BLaER1 treated with 17β-estradiol and CSF1 and Interleukin-3, amounts not matched to agents 10 nM and 100 nM (cell line): ENCODE measurements around the gene TPK1.
"Not testable (repeated sequence)": the region's sequence is repeated elsewhere in the genome, so short reads cannot be mapped to it uniquely, and the experiment has no call there.

Source experiments
- H3K27ac ChIP-seq, 11 experiments: shearing (Covaris generic); formaldehyde crosslinking; 2 replicates each; pipeline ENCODE4 v1.8.1; 2022
- H3K27me3 ChIP-seq, 11 experiments: shearing (Covaris generic); formaldehyde crosslinking; 2 replicates each; pipeline ENCODE4 v1.8.1; 2022
- H3K36me3 ChIP-seq, 11 experiments: shearing (Covaris generic); formaldehyde crosslinking; 2 replicates each; pipeline ENCODE4 v1.8.1; 2022
- H3K4me1 ChIP-seq, 10 experiments: shearing (Covaris generic); formaldehyde crosslinking; 2 replicates each; pipeline ENCODE4 v1.8.1; 2022
- H3K4me2 ChIP-seq, 11 experiments: shearing (Covaris generic); formaldehyde crosslinking; 2 replicates each; pipeline ENCODE4 v1.8.1; 2022
- H3K4me3 ChIP-seq, 10 experiments: shearing (Covaris generic); formaldehyde crosslinking; 2 replicates each; pipeline ENCODE4 v1.8.1; 2022
- H3K9ac ChIP-seq, 11 experiments: shearing (Covaris generic); formaldehyde crosslinking; 2 replicates each; pipeline ENCODE4 v1.8.1; 2022
- H3K9me3 ChIP-seq, 11 experiments: shearing (Covaris generic); formaldehyde crosslinking; replicated peaks in 1 of 11; 2 replicates each; pipeline ENCODE4 v1.8.1; 2022
- H4K20me1 ChIP-seq, 11 experiments: shearing (Covaris generic); formaldehyde crosslinking; 2 replicates each; pipeline ENCODE4 v1.8.1; 2022
- Cebpa-rat ChIP-seq, 11 experiments: shearing (Covaris generic); IDR thresholded peaks; 2 replicates each; pipeline ENCODE4 v1.8.1; 2022

The TPK1 gene

GRCh38 chr7:144628176-144628575 is 207.7 kb downstream of the TPK1 start:
- H3K4me3 ChIP-seq: no peak overlapping the region
- peaks cover 0 to 11% (median 7%) of the 10 kb centered on the region in 10 experiments; a peak in 9 of 20 replicates for H3K4me1 ChIP-seq
- H4K20me1 ChIP-seq: no peaks in the 10 kb centered on the region
- H3K27ac ChIP-seq: no peak overlapping the region; a peak in 1 of 22 replicates
- no peaks in the 10 kb centered on the region for H3K27me3 ChIP-seq
- H3K9ac ChIP-seq: no peak overlapping the region
- H3K9me3 ChIP-seq: peaks cover 12 to 24% (median 15%) of the 10 kb centered on the region in 11 experiments
- TF ChIP-seq Cebpa-rat (IDR thresholded peaks at IDR 0.05): no peak
- H3K36me3 ChIP-seq: no peaks in the 10 kb centered on the region
- no peak overlapping the region for H3K4me2 ChIP-seq

DNA sequence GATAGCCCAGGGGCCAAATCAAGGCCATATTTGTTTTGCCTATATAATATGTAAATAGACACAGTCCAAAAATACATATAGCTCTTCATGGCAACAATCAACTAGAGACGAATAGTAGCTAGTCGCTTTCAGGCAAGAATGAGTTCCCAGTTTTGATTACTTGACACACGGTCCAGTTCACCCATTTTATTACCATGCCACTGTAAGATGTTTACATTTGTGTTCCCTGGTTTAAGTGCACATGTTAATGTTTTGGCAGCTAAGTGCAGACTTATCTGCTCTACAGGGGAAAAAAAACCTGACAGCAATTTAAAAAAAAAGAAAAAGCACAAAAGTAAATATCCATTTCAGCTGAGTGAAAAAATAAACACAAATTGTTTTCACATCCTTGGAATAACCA is 213.1 kb downstream of the TPK1 start:
- H4K20me1 ChIP-seq: no peaks in the 10 kb centered on the region
- H3K4me3 ChIP-seq: no peak overlapping the region
- peaks cover 6 to 20% (median 13%) of the 10 kb centered on the region in 11 experiments; a peak in 16 of 22 replicates for H3K9me3 ChIP-seq
- H3K9ac ChIP-seq: no peak overlapping the region
- no peaks in the 10 kb centered on the region for H3K27me3 ChIP-seq
- H3K36me3 ChIP-seq: peaks cover 0 to 32% (median 0%) of the 10 kb centered on the region in 11 experiments; a peak in 5 of 22 replicates
- no peak overlapping the region for H3K27ac ChIP-seq
- no peak for TF ChIP-seq Cebpa-rat (IDR thresholded peaks at IDR 0.05)
- no peak overlapping the region for H3K4me2 ChIP-seq
- H3K4me1 ChIP-seq: peaks cover 0 to 11% (median 7%) of the 10 kb centered on the region in 10 experiments; a peak in 9 of 20 replicates

GRCh38 chr7:144606261-144606660 is 229.6 kb downstream of the TPK1 start:
- no peak for TF ChIP-seq Cebpa-rat (IDR thresholded peaks at IDR 0.05)
- H3K4me3 ChIP-seq: no peak overlapping the region
- H3K4me2 ChIP-seq: no peak overlapping the region

DNA sequence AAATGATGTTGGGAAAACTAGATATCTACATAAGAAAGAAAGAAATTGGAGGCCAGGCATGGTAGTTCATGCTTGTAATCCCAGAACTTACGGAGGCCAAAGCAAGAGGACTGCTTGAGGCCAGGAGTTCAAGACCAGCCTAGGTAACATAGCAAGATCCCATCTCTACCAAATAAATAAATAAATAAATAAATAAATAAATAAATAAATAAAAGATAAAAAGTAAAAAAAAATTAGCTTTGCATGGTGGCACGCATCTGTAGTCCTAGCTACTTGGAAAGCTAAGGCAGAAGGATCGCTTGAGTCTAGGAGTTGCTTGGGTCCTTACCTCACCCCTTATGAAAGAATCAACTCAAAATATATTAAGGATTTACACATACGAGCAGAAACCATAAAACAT is 238.9 kb downstream of the TPK1 start:
- Histone ChIP-seq H3K9me3 (peaks cover 7 to 22% (median 14%) of the 10 kb centered on the region in 11 experiments; a peak in 18 of 22 replicates), H3K36me3 (peaks cover 0 to 6% (median 0%) of the 10 kb centered on the region in 11 experiments; a peak in 1 of 22 replicates), H3K27me3 (no peaks in the 10 kb centered on the region), H3K4me3 (no peak overlapping the region), H4K20me1 (no peaks in the 10 kb centered on the region), H3K4me1 (no peaks in the 10 kb centered on the region), H3K9ac (no peak overlapping the region), H3K27ac (no peak overlapping the region), H3K4me2 (no peak overlapping the region)
- no peak for TF ChIP-seq Cebpa-rat (IDR thresholded peaks at IDR 0.05)

More at GRCh38 chr7:144606261-144606660, 229.6 kb downstream of the TPK1 start:
- H3K4me1 ChIP-seq: no peaks in the 10 kb centered on the region
- no peaks in the 10 kb centered on the region for H3K27me3 ChIP-seq
- no peak overlapping the region for H3K27ac ChIP-seq
- no peaks in the 10 kb centered on the region for H4K20me1 ChIP-seq
- no peaks in the 10 kb centered on the region for H3K9me3 ChIP-seq
- H3K36me3 ChIP-seq: no peaks in the 10 kb centered on the region
- no peak overlapping the region for H3K9ac ChIP-seq

DNA sequence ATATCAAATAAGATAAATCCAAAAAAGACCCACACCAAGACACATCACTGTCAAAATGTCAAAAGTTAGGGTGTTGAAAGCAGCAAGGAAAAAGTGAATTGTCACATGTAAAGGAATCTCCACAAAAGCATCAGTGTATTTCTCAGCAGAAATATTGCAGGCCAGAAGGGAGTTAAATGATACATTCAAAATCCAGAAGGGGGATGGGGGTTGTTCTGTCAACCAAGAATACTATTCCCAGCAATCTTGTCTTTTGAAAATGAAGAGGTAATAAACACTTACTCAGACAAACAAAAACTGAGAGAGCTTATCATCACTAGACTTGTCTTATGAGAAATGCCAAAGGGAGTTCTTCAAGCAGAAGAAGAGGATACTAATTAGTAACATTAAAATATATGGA is 241.3 kb downstream of the TPK1 start:
- H3K27me3 ChIP-seq: no peaks in the 10 kb centered on the region
- H3K27ac ChIP-seq: no peak overlapping the region
- H3K9me3 ChIP-seq: peaks cover 7 to 22% (median 14%) of the 10 kb centered on the region in 11 experiments; a peak in 18 of 22 replicates
- H3K9ac ChIP-seq: no peak overlapping the region
- H4K20me1 ChIP-seq: no peaks in the 10 kb centered on the region
- H3K4me1 ChIP-seq: no peaks in the 10 kb centered on the region
- TF ChIP-seq Cebpa-rat (IDR thresholded peaks at IDR 0.05): no peak
- H3K36me3 ChIP-seq: peaks cover 0 to 25% (median 0%) of the 10 kb centered on the region in 11 experiments; a peak in 3 of 22 replicates
- H3K4me3 ChIP-seq: no peak overlapping the region
- H3K4me2 ChIP-seq: no peak overlapping the region

DNA sequence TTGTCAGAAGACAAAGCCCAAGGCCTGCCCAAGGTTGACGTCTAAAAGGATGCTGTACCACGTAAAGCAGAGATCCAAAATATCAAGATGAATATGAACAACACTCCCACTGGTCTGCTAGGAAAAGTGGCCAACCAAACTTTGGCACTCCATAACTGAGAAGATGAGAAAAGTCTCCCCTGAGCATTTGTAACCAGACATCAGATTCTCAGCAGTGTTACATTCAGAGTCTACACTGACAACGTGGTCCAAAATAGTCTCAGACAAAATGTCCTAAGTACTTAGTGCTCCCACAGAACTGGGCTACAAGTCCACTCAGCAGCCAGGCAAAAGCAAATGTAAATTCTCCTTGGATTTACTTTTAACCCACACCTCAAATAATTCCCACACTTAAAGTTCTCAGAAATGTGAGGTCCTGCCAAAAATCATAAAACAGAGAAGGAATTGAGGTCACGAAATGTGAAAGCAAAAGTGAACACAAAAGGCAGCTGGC is 247.2 kb downstream of the TPK1 start:
- H3K27me3 ChIP-seq: no peaks in the 10 kb centered on the region
- no peak for TF ChIP-seq Cebpa-rat (IDR thresholded peaks at IDR 0.05)
- no peak overlapping the region for H3K27ac ChIP-seq
- H3K4me3 ChIP-seq: no peak overlapping the region
- peaks cover 0 to 19% (median 0%) of the 10 kb centered on the region in 11 experiments; a peak in 3 of 22 replicates for H3K36me3 ChIP-seq
- no peak overlapping the region for H3K9ac ChIP-seq
- no peaks in the 10 kb centered on the region for H4K20me1 ChIP-seq
- no peak overlapping the region for H3K4me2 ChIP-seq
- peaks cover 0 to 3% (median 0%) of the 10 kb centered on the region in 11 experiments; a peak in 1 of 22 replicates for H3K9me3 ChIP-seq
- H3K4me1 ChIP-seq: no peaks in the 10 kb centered on the region

DNA sequence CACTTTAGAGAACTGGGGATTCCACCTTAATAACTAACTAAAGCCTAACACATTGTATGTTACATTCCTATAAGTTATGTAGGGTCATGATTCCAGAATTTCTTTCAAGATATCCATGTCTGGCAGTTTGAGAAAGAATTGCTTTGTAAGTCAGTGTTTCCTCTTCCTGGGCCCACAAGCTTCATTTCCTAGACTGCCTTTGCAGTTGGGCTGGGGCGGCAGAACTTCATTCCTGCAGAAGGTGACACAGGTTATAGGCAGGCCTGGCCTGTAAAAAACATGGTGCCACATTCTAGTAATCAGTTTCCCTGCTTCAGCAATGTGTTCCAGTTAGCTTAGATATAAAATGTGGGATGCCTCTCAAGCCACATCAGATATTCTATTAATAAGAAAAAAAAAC is 248.2 kb downstream of the TPK1 start:
- Histone ChIP-seq H3K9me3 (no peaks in the 10 kb centered on the region), H3K27ac (no peak overlapping the region), H3K36me3 (peaks cover 0 to 19% (median 0%) of the 10 kb centered on the region in 11 experiments; a peak in 3 of 22 replicates), H3K9ac (no peak overlapping the region), H3K4me2 (no peak overlapping the region), H4K20me1 (no peaks in the 10 kb centered on the region), H3K4me1 (no peaks in the 10 kb centered on the region), H3K4me3 (no peak overlapping the region), H3K27me3 (no peaks in the 10 kb centered on the region)
- no peak for TF ChIP-seq Cebpa-rat (IDR thresholded peaks at IDR 0.05)

DNA sequence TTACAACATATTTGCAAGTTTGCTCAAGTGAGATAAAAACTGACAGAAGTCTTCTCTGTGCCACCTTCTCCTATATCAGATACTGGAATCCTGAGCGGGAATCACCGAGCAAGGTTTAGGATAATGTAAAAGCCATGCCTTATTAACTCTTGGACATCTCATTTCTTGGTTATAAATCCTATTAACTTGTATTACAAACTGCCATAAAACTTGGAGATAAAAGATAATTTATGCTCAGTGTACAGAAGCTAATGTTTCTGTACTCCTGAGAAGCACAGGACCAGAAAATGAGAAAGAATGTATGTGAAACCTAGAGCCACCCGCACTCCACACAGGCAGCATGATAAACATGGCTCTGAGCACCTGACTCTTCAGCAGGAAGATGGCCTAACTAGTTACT is 251.1 kb downstream of the TPK1 start:
- no peak overlapping the region for H3K9ac ChIP-seq
- H3K27ac ChIP-seq: no peak overlapping the region
- no peak overlapping the region for H3K4me2 ChIP-seq
- H3K4me3 ChIP-seq: no peak overlapping the region
- no peaks in the 10 kb centered on the region for H4K20me1 ChIP-seq
- H3K4me1 ChIP-seq: no peaks in the 10 kb centered on the region
- no peaks in the 10 kb centered on the region for H3K27me3 ChIP-seq
- no peaks in the 10 kb centered on the region for H3K9me3 ChIP-seq
- TF ChIP-seq Cebpa-rat (IDR thresholded peaks at IDR 0.05): no peak
- H3K36me3 ChIP-seq: no peaks in the 10 kb centered on the region; a peak in 2 of 22 replicates

GRCh38 chr7:144579687-144580086 is 256.2 kb downstream of the TPK1 start:
- TF ChIP-seq Cebpa-rat (IDR thresholded peaks at IDR 0.05): no peak
- Histone ChIP-seq H4K20me1 (no peaks in the 10 kb centered on the region), H3K9ac (no peak overlapping the region), H3K4me1 (no peaks in the 10 kb centered on the region), H3K27ac (no peak overlapping the region), H3K36me3 (peaks cover 0 to 2% (median 0%) of the 10 kb centered on the region in 11 experiments; a peak in 2 of 22 replicates), H3K9me3 (peaks cover 0 to 5% (median 0%) of the 10 kb centered on the region in 11 experiments; a peak in 3 of 22 replicates), H3K4me3 (no peak overlapping the region), H3K4me2 (no peak overlapping the region), H3K27me3 (no peaks in the 10 kb centered on the region)

- Histone ChIP-seq H4K20me1 (no peaks in the 10 kb centered on the region), H3K9me3 (peaks cover 0 to 7% (median 0%) of the 10 kb centered on the region in 11 experiments; a peak in 3 of 22 replicates), H3K27me3 (no peaks in the 10 kb centered on the region), H3K4me2 (no peak overlapping the region), H3K4me1 (no peaks in the 10 kb centered on the region), H3K9ac (no peak overlapping the region), H3K4me3 (no peak overlapping the region), H3K36me3 (peaks cover 0 to 5% (median 0%) of the 10 kb centered on the region in 11 experiments; a peak in 1 of 22 replicates), H3K27ac (no peak overlapping the region)
- no peak for TF ChIP-seq Cebpa-rat (IDR thresholded peaks at IDR 0.05)
Observed at GRCh38 chr7:144575456-144575855, 260.4 kb downstream of the TPK1 start.

DNA sequence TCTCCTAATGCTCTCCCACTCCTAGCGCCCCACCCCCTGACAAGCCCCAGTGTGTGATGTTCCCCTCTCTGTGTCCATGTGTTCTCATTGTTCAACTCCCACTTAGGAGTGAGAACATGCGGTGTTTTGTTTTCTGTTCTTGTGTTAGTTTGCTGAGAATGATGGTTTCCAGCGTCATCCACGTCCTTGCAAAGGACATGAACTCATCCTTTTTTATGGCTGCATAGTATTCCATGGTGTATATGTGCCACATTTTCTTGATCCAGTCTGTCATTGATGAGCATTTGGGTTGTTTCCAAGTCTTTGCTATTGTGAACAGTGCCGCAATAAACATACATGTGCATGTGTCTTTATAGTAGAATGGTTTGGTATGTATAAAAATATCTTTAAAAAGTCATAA is 261.1 kb downstream of the TPK1 start:
- H3K9me3 ChIP-seq, H3K36me3 ChIP-seq, H3K4me3 ChIP-seq, H3K4me2 ChIP-seq, H4K20me1 ChIP-seq, H3K27me3 ChIP-seq, H3K27ac ChIP-seq, H3K4me1 ChIP-seq, H3K9ac ChIP-seq: not testable (repeated sequence)
